22Rv1 (cell line): ENCODE measurements around the gene RIT1.

Experiments used
- CTCF ChIP-seq: fragments of 450-650 bp; IDR thresholded peaks from 2 replicates; pipeline ENCODE4 v1.5.1; 2017; ENCODE audit warnings: mild to moderate bottlenecking
- ZFX ChIP-seq: fragments of 450-650 bp; IDR thresholded peaks from 2 replicates; pipeline ENCODE4 v1.6.1; 2017; ENCODE audit warnings: antibody characterized with exemption, borderline replicate concordance

- TF ChIP-seq CTCF = no peak
- TF ChIP-seq ZFX = no peak
Observed at GRCh38 chr1:155932081-155932480, 20.9 kb upstream of the RIT1 start.
